Karpas-422 (cell line): ENCODE data around the gene STK4. TPM values are rescaled to one million over a fixed set of nuclear protein-coding genes. Genes with fewer than 3 reads are reported as not detected.

ENCODE experiments used
- DNase-seq: peaks from one replicate; pipeline ENCODE4 v3.0.0-alpha.2; 2015
- H2AFZ ChIP-seq: fragments of 200-600 bp; sonication (generic); 2 replicates; pipeline ENCODE4 v1.6.1; 2014; ENCODE audit warnings: antibody characterized with exemption, low read length, mixed read lengths
- H3K27ac ChIP-seq: fragments of 200-600 bp; sonication (generic); 2 replicates; pipeline ENCODE4 v1.5.1; 2014; ENCODE audit warnings: mild to moderate bottlenecking, low read length, moderate library complexity
- H3K27me3 ChIP-seq: fragments of 200-600 bp; sonication (generic); 2 replicates; pipeline ENCODE4 v1.6.1; 2014; ENCODE audit warnings: low read length, mixed read lengths
- H3K36me3 ChIP-seq: fragments of 200-600 bp; sonication (generic); 2 replicates; pipeline ENCODE4 v1.6.1; 2014; ENCODE audit warnings: low read length, mixed read lengths; ENCODE audit not compliant: insufficient read depth
- H3K4me1 ChIP-seq: fragments of 200-600 bp; sonication (generic); 2 replicates; pipeline ENCODE4 v1.6.1; 2014; ENCODE audit warnings: mild to moderate bottlenecking, low read length, mixed read lengths
- H3K4me2 ChIP-seq: fragments of 200-600 bp; sonication (generic); 2 replicates; pipeline ENCODE4 v1.6.1; 2014; ENCODE audit warnings: low read length, low read depth, mild to moderate bottlenecking; ENCODE audit not compliant: poor library complexity, severe bottlenecking
- H3K4me3 ChIP-seq: fragments of 200-600 bp; sonication (generic); 2 replicates; pipeline ENCODE4 v1.5.1; 2014; ENCODE audit warnings: mild to moderate bottlenecking, antibody characterized with exemption, low read length, mixed read lengths
- H3K79me2 ChIP-seq: fragments of 200-600 bp; sonication (generic); 2 replicates; pipeline ENCODE4 v1.6.1; 2014; ENCODE audit warnings: mild to moderate bottlenecking, low read length, mixed read lengths
- H3K9ac ChIP-seq: fragments of 200-600 bp; sonication (generic); 2 replicates; pipeline ENCODE4 v1.6.0; 2014; ENCODE audit warnings: low read length
- H3K9me2 ChIP-seq: fragments of 200-600 bp; sonication (generic), shearing (Covaris generic); replicated peaks from 2 replicates; pipeline ENCODE4 v1.6.0; 2014; ENCODE audit warnings: mild to moderate bottlenecking, low read length, moderate library complexity; ENCODE audit not compliant: insufficient read depth
- H3K9me3 ChIP-seq: fragments of 300-700, 200-600 bp; sonication (generic); 2 replicates; pipeline ENCODE4 v1.6.1; 2014; ENCODE audit warnings: low read length, mixed read lengths
- H4K20me1 ChIP-seq: fragments of 200-600 bp; sonication (generic); 2 replicates; pipeline ENCODE4 v1.6.1; 2014; ENCODE audit warnings: mild to moderate bottlenecking, antibody characterized with exemption, low read length, low read depth; ENCODE audit not compliant: insufficient read depth
- total RNA-seq: library from RNA; depleted of rRNA; stranded (reverse); fragments of >200 nt; shearing (Covaris generic); gene quantifications from 2 replicates; pipeline ENCODE4 v1.2.3, GENCODE V29; 2014; ENCODE audit warnings: low replicate concordance

The STK4 gene
- total RNA-seq, 1 experiment from 2014 or later, result 89.0 TPM

- H3K9ac ChIP-seq, result no peak overlapping the region
- H3K79me2 ChIP-seq, result no peaks in the 10 kb centered on the region
- no peaks in the 10 kb centered on the region for H3K4me1 ChIP-seq
- no peaks in the 10 kb centered on the region for H3K9me3 ChIP-seq
- no peak overlapping the region for H3K4me3 ChIP-seq
- H2AFZ ChIP-seq, result no peak overlapping the region
- no peak overlapping the region for H3K27ac ChIP-seq
- no peaks in the 10 kb centered on the region for H4K20me1 ChIP-seq
- no peaks in the 10 kb centered on the region for H3K36me3 ChIP-seq
- no peaks in the 10 kb centered on the region for H3K27me3 ChIP-seq
- no peak for DNase-seq
- no peak overlapping the region for H3K4me2 ChIP-seq
- H3K9me2 ChIP-seq, result no peaks in the 10 kb centered on the region
These were observed 135.1 kb downstream of the STK4 start for GRCh38 chr20:45101333-45101850.

GRCh38 chr20:45103072-45103471 lies 136.8 kb downstream of the STK4 start:
- H3K27ac ChIP-seq, result no peak overlapping the region
- H3K9me3 ChIP-seq, result no peaks in the 10 kb centered on the region
- no peak for DNase-seq
- H3K4me2 ChIP-seq, result no peak overlapping the region
- no peaks in the 10 kb centered on the region for H3K36me3 ChIP-seq
- H3K9me2 ChIP-seq, result no peaks in the 10 kb centered on the region
- H3K4me3 ChIP-seq, result no peak overlapping the region
- H4K20me1 ChIP-seq, result no peaks in the 10 kb centered on the region
- no peak overlapping the region for H3K9ac ChIP-seq
- no peaks in the 10 kb centered on the region for H3K79me2 ChIP-seq
- no peaks in the 10 kb centered on the region for H3K27me3 ChIP-seq
- H3K4me1 ChIP-seq, result no peaks in the 10 kb centered on the region
- no peak overlapping the region for H2AFZ ChIP-seq

- Histone ChIP-seq H3K4me3 (no peak overlapping the region), H3K27ac (no peak overlapping the region), H2AFZ (no peak overlapping the region), H3K4me1 (no peaks in the 10 kb centered on the region), H3K9ac (no peak overlapping the region), H3K79me2 (no peaks in the 10 kb centered on the region), H3K27me3 (no peaks in the 10 kb centered on the region), H3K36me3 (no peaks in the 10 kb centered on the region), H3K9me2 (no peaks in the 10 kb centered on the region), H3K9me3 (no peaks in the 10 kb centered on the region), H3K4me2 (no peak overlapping the region), H4K20me1 (no peaks in the 10 kb centered on the region)
- no peak for DNase-seq
These were observed 138.5 kb downstream of the STK4 start for GRCh38 chr20:45104786-45105185.

- Histone ChIP-seq H3K9ac (no peak overlapping the region), H3K27me3 (no peaks in the 10 kb centered on the region), H3K36me3 (no peaks in the 10 kb centered on the region), H3K4me2 (no peak overlapping the region), H3K4me1 (no peaks in the 10 kb centered on the region), H3K27ac (no peak overlapping the region), H3K79me2 (no peaks in the 10 kb centered on the region), H3K4me3 (no peak overlapping the region), H3K9me2 (no peaks in the 10 kb centered on the region), H3K9me3 (no peaks in the 10 kb centered on the region), H4K20me1 (no peaks in the 10 kb centered on the region), H2AFZ (no peak overlapping the region)
- peak; percentile 66 for DNase-seq
These were observed 139.0 kb downstream of the STK4 start for GRCh38 chr20:45105317-45105716.

- Histone ChIP-seq H3K9me2 (no peaks in the 10 kb centered on the region), H3K9ac (no peak overlapping the region), H3K79me2 (no peaks in the 10 kb centered on the region), H4K20me1 (no peaks in the 10 kb centered on the region), H2AFZ (no peak overlapping the region), H3K27ac (no peak overlapping the region), H3K36me3 (no peaks in the 10 kb centered on the region), H3K4me2 (no peak overlapping the region), H3K4me1 (no peaks in the 10 kb centered on the region), H3K9me3 (no peaks in the 10 kb centered on the region), H3K27me3 (no peaks in the 10 kb centered on the region), H3K4me3 (no peak overlapping the region)
- DNase-seq, result no peak
These were observed 143.3 kb downstream of the STK4 start for GRCh38 chr20:45109634-45110033.

GRCh38 chr20:45110301-45110700 lies 144.0 kb downstream of the STK4 start:
- no peaks in the 10 kb centered on the region for H3K79me2 ChIP-seq
- no peaks in the 10 kb centered on the region for H3K36me3 ChIP-seq
- no peak overlapping the region for H3K4me2 ChIP-seq
- H4K20me1 ChIP-seq, result no peaks in the 10 kb centered on the region
- no peaks in the 10 kb centered on the region for H3K27me3 ChIP-seq
- H3K27ac ChIP-seq, result no peak overlapping the region
- no peaks in the 10 kb centered on the region for H3K9me2 ChIP-seq
- H3K9ac ChIP-seq, result no peak overlapping the region
- peaks cover 4% of the 10 kb centered on the region for H3K4me1 ChIP-seq
- no peak for DNase-seq
- H3K4me3 ChIP-seq, result no peak overlapping the region
- H2AFZ ChIP-seq, result no peak overlapping the region
- H3K9me3 ChIP-seq, result no peaks in the 10 kb centered on the region

GRCh38 chr20:45111285-45111684 lies 145.0 kb downstream of the STK4 start:
- Histone ChIP-seq H2AFZ (no peak overlapping the region), H3K9me2 (no peaks in the 10 kb centered on the region), H3K9ac (no peak overlapping the region), H3K4me2 (no peak overlapping the region), H3K36me3 (no peaks in the 10 kb centered on the region), H3K4me3 (no peak overlapping the region), H3K27ac (no peak overlapping the region), H4K20me1 (no peaks in the 10 kb centered on the region), H3K4me1 (peaks cover 4% of the 10 kb centered on the region), H3K27me3 (no peaks in the 10 kb centered on the region), H3K9me3 (no peaks in the 10 kb centered on the region), H3K79me2 (no peaks in the 10 kb centered on the region)
- no peak for DNase-seq

GRCh38 chr20:45111799-45112471 lies 145.6 kb downstream of the STK4 start:
- H3K36me3 ChIP-seq, result no peaks in the 10 kb centered on the region
- no peaks in the 10 kb centered on the region for H3K9me2 ChIP-seq
- H3K27ac ChIP-seq, result no peak overlapping the region
- DNase-seq, result peak; percentile 75
- H4K20me1 ChIP-seq, result no peaks in the 10 kb centered on the region
- no peak overlapping the region for H3K9ac ChIP-seq
- no peak overlapping the region for H3K4me2 ChIP-seq
- H3K79me2 ChIP-seq, result no peaks in the 10 kb centered on the region
- H3K4me1 ChIP-seq, result peaks cover 4% of the 10 kb centered on the region
- no peak overlapping the region for H2AFZ ChIP-seq
- no peaks in the 10 kb centered on the region for H3K27me3 ChIP-seq
- H3K9me3 ChIP-seq, result no peaks in the 10 kb centered on the region
- no peak overlapping the region for H3K4me3 ChIP-seq
